Neural crest cell (in vitro differentiated cells): Measurements from ENCODE around the gene GPD1. TPM values are rescaled to one million over a fixed set of nuclear protein-coding genes. Genes with fewer than 3 reads are reported as not detected.

Source experiments
- DNase-seq: peaks from one replicate; pipeline ENCODE4 v3.0.0; 2021; ENCODE audit warnings: low read depth, mixed read lengths, low spot score
- H3K27ac Mint-ChIP-seq: one replicate; pipeline ENCODE4 v1.8.0; 2021; ENCODE audit warnings: mild to moderate bottlenecking, mixed read lengths; ENCODE audit not compliant: unreplicated experiment
- H3K27me3 Mint-ChIP-seq: 2 replicates; pipeline ENCODE4 v1.8.0; 2021; ENCODE audit warnings: low read depth, mild to moderate bottlenecking, mixed read lengths
- H3K36me3 Mint-ChIP-seq: 2 replicates; pipeline ENCODE4 v1.8.0; 2021; ENCODE audit warnings: low read depth, mild to moderate bottlenecking, mixed read lengths
- H3K4me1 Mint-ChIP-seq: 2 replicates; pipeline ENCODE4 v1.8.0; 2021; ENCODE audit warnings: mixed read lengths
- H3K4me3 Mint-ChIP-seq: one replicate; pipeline ENCODE4 v1.8.0; 2021; ENCODE audit warnings: mild to moderate bottlenecking, mixed read lengths
- H3K9me3 Mint-ChIP-seq: 2 replicates; pipeline ENCODE4 v1.8.0; 2021; ENCODE audit warnings: mixed read lengths
- total RNA-seq: library from RNA; stranded (reverse); gene quantifications from 2 replicates; pipeline ENCODE4 v1.2.1, GENCODE V29; 2021
- TF ChIP-seq, protein P1 (sequence below): fragments of 200-600 bp; sonication (generic); conservative IDR thresholded peaks from 2 replicates; pipeline ENCODE4 v1.5.0; 2021; ENCODE audit warnings: antibody characterized with exemption, mild to moderate bottlenecking

GPD1 gene
- total RNA-seq, 1 donor from 2014 or later, result 0.49 TPM

DNA sequence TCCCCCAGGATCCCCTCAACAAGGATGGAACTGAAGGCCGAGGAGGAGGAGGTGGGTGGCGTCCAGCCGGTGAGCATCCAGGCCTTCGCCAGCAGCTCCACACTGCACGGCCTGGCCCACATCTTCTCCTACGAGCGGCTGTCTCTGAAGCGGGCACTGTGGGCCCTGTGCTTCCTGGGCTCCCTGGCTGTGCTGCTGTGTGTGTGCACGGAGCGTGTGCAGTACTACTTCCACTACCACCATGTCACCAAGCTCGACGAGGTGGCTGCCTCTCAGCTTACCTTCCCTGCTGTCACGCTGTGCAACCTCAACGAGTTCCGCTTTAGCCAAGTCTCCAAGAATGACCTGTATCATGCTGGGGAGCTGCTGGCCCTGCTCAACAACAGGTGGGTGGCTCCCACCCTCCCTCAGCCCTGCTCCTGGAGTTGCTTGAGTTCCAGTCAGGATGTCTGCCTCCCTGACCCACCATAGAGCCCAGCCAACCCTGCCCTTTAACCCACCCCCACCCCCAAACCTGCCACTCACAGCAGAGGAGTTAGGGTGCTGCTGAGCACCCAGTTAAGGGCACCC, 45.0 kb upstream of the GPD1 start:
- TF ChIP-seq, protein P1, sequence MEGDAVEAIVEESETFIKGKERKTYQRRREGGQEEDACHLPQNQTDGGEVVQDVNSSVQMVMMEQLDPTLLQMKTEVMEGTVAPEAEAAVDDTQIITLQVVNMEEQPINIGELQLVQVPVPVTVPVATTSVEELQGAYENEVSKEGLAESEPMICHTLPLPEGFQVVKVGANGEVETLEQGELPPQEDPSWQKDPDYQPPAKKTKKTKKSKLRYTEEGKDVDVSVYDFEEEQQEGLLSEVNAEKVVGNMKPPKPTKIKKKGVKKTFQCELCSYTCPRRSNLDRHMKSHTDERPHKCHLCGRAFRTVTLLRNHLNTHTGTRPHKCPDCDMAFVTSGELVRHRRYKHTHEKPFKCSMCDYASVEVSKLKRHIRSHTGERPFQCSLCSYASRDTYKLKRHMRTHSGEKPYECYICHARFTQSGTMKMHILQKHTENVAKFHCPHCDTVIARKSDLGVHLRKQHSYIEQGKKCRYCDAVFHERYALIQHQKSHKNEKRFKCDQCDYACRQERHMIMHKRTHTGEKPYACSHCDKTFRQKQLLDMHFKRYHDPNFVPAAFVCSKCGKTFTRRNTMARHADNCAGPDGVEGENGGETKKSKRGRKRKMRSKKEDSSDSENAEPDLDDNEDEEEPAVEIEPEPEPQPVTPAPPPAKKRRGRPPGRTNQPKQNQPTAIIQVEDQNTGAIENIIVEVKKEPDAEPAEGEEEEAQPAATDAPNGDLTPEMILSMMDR, result no peak
- Mint-ChIP-seq H3K27me3 (peaks cover 22% of the 10 kb centered on the region), H3K9me3 (no peaks in the 10 kb centered on the region), H3K36me3 (no peaks in the 10 kb centered on the region), H3K4me1 (peaks cover 16% of the 10 kb centered on the region), H3K27ac (no peak overlapping the region), H3K4me3 (peak overlapping the region; percentile 82)
- DNase-seq, result no peak

DNA sequence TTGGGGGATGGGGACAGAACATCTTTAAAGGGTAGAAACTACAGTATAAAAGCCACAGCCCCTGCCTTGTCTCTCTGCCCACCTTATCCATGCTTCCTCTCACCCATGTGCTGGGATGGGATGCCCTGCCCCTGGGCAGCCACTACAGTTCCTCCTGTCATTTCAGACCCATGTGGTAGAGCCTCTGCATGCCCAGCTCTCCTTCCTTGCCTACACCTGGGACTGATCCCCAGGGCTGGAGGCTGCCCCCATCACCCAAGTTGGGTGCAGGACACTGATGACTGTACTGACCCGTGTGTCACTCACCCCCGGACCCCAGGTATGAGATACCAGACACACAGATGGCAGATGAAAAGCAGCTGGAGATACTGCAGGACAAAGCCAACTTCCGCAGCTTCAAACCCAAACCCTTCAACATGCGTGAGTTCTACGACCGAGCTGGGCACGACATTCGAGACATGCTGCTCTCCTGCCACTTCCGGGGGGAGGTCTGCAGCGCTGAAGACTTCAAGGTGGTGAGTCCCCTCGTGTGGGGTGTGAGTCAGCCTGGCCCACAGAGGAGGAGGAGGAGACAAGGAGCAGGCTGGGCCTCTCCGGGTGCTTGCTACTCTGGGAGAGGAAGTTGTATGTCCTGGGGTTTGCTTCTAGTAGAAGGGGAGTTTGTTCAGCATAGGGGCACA, 44.2 kb upstream of the GPD1 start:
- H3K27ac Mint-ChIP-seq, result peak overlapping the region; percentile 16
- TF ChIP-seq, protein P1, result no peak
- H3K27me3 Mint-ChIP-seq, result peaks cover 19% of the 10 kb centered on the region
- peaks cover 16% of the 10 kb centered on the region for H3K4me1 Mint-ChIP-seq
- H3K9me3 Mint-ChIP-seq, result no peaks in the 10 kb centered on the region
- DNase-seq, result no peak
- H3K4me3 Mint-ChIP-seq, result peak overlapping the region; percentile 82
- H3K36me3 Mint-ChIP-seq, result no peaks in the 10 kb centered on the region

- H3K27me3 Mint-ChIP-seq, result peaks cover 19% of the 10 kb centered on the region
- H3K27ac Mint-ChIP-seq, result no peak overlapping the region
- peak overlapping the region; percentile 82 for H3K4me3 Mint-ChIP-seq
Observed at GRCh38 chr12:50060120-50060468, 43.7 kb upstream of the GPD1 start.

GRCh38 chr12:50061171-50061570, 42.6 kb upstream of the GPD1 start:
- no peaks in the 10 kb centered on the region for H3K9me3 Mint-ChIP-seq
- peaks cover 11% of the 10 kb centered on the region for H3K4me1 Mint-ChIP-seq
- H3K27me3 Mint-ChIP-seq, result peaks cover 13% of the 10 kb centered on the region
- DNase-seq, result no peak
- no peaks in the 10 kb centered on the region for H3K36me3 Mint-ChIP-seq
- TF ChIP-seq, protein P1, result no peak
- H3K4me3 Mint-ChIP-seq, result no peak overlapping the region
- H3K27ac Mint-ChIP-seq, result no peak overlapping the region

More at GRCh38 chr12:50060120-50060468, 43.7 kb upstream of the GPD1 start:
- H3K36me3 Mint-ChIP-seq, result no peaks in the 10 kb centered on the region
- no peak for DNase-seq
- TF ChIP-seq, protein P1, result no peak
- no peaks in the 10 kb centered on the region for H3K9me3 Mint-ChIP-seq
- peaks cover 16% of the 10 kb centered on the region for H3K4me1 Mint-ChIP-seq

DNA sequence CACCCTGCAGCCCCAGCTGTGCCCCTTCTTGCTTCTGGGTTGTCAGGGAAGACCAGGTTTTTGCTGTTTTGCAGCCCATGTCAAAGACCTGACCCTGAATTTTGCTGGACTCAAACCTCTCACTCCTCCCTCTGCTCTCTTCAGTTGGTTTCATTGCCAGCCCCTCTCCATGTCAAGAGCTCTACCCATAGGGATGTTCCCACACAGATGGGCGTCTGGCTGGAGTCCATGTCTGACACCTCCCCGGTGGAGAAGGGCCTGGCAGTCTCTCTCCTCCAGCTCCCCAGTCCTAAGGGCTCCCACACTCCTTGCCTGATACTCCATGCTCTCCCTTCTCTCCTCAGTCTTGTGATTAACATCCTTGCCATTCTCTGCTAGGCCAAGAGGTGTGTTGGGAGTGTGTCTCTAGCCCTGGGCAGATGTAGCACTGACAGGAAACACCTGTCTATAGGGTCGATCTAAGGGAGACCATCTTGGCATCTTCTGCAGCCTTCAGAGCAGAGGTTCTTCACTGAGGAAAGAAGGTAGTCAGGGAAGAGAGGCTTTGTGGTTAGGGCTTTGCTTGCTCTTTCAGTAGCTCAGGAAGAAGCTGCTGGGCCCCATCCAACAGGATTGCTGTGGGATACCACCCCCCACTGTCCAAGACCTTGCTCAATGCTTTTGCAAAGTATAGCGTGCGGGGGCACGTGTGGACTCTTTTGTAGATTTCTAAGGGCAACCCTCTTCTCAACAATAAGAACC, 41.7 kb upstream of the GPD1 start:
- H3K27ac Mint-ChIP-seq, result no peak overlapping the region
- no peak for DNase-seq
- H3K36me3 Mint-ChIP-seq, result no peaks in the 10 kb centered on the region
- H3K27me3 Mint-ChIP-seq, result peaks cover 3% of the 10 kb centered on the region
- TF ChIP-seq, protein P1, result no peak
- no peaks in the 10 kb centered on the region for H3K9me3 Mint-ChIP-seq
- H3K4me3 Mint-ChIP-seq, result no peak overlapping the region
- peaks cover 1% of the 10 kb centered on the region for H3K4me1 Mint-ChIP-seq
